K562 (cell line): ENCODE measurements around the gene KHSRP. TPM values are rescaled to one million over a fixed set of nuclear protein-coding genes. Genes with fewer than 3 reads are reported as not detected.
A peak's percentile ranks its signal among the peaks of the same experiment; 100 is the strongest.

Source experiments
- ATAC-seq: fragments of 200-7000 bp; cut with Tn5 transposase; 3 replicates; pipeline ENCODE4 v1.9.1; 2020; ENCODE audit warnings: moderate library complexity
- BruUV-seq: library from RNA; stranded (reverse); fragments of 400-500 nt; replicated peaks from 2 replicates; lab custom pipeline; 2021; lab: Mats Ljungman, UMichigan
- CTCF ChIA-PET: fragments of 300-600 bp; formaldehyde crosslinking; extraction: SDS; loops from one replicate; lab custom pipeline; 2021; ENCODE audit warnings: low intra/inter-chr PET ratio; lab: Yijun Ruan, JAX
- POLR2A ChIA-PET: fragments of 300-600, 350-650 bp; sonication (Branson Sonifier 250); formaldehyde crosslinking; extraction: SDS; loops from one replicate; lab custom pipeline; 2021; ENCODE audit warnings: antibody characterized with exemption, inconsistent platforms; lab: Yijun Ruan, JAX
- DNase-seq, 4 experiments: peaks; one replicate each; pipeline versions ENCODE4 v3.0.0 to v3.0.0-alpha.2; 2011 to 2018; ENCODE audit warnings: low spot score in 3 of 4, mixed read lengths in 3 of 4; ENCODE audit errors: extremely low read depth in 1 of 4
- FAIRE-seq: peaks from 2 replicates; lab custom pipeline; 2011; peaks lifted over from hg19 to GRCh38; lab: Jason Lieb, UNC
- H2AFZ ChIP-seq: 2 replicates; pipeline ENCODE4 v1.6.0; 2011; ENCODE audit warnings: low read depth, low read length, control low read depth, inconsistent platforms
- H3K27ac ChIP-seq: fragments of 200-600 bp; 3 replicates; pipeline ENCODE4 v1.8.0; 2011; ENCODE audit warnings: low read depth, mild to moderate bottlenecking, control low read depth, inconsistent platforms, low read length, moderate library complexity, mixed read lengths; ENCODE audit errors: extremely low read depth
- H3K27me3 ChIP-seq, 2 experiments: fragments of 300-600 bp in 1 of 2; 2 replicates in 1 of 2; 3 replicates in 1 of 2; pipeline versions ENCODE4 v1.6.0 to v1.8.0; 2011; ENCODE audit warnings: inconsistent platforms in 2 of 2, low read length in 2 of 2, mild to moderate bottlenecking in 1 of 2, mixed read lengths in 1 of 2, moderate library complexity in 1 of 2; ENCODE audit not compliant: control insufficient read depth in 2 of 2, insufficient read depth in 2 of 2
- H3K36me3 ChIP-seq: fragments of 300-600 bp; 3 replicates; pipeline ENCODE4 v1.8.0; 2011; ENCODE audit warnings: mild to moderate bottlenecking, low read length, inconsistent platforms; ENCODE audit not compliant: control insufficient read depth, insufficient read depth
- H3K4me1 ChIP-seq, 2 experiments: fragments of 200-600 bp in 1 of 2; replicated peaks in 1 of 2; 2 replicates in 1 of 2; 3 replicates in 1 of 2; pipeline versions ENCODE4 v1.5.1 to v1.8.0; 2011; ENCODE audit warnings: inconsistent platforms in 2 of 2, low read length in 2 of 2, mild to moderate bottlenecking in 1 of 2, mixed read lengths in 1 of 2, moderate library complexity in 1 of 2; ENCODE audit not compliant: control insufficient read depth in 2 of 2, insufficient read depth in 2 of 2
- H3K4me2 ChIP-seq: 2 replicates; pipeline ENCODE4 v1.6.1; 2011; ENCODE audit warnings: low read length, control low read depth, inconsistent platforms, mixed read lengths; ENCODE audit not compliant: insufficient read depth
- H3K4me3 ChIP-seq: fragments of 200-600 bp; sonication (generic), shearing (Covaris generic); 2 replicates; pipeline ENCODE4 v1.5.1; 2016; ENCODE audit warnings: control low read depth, inconsistent platforms
- H3K79me2 ChIP-seq: fragments of 200-600 bp; 3 replicates; pipeline ENCODE4 v1.8.0; 2011; ENCODE audit warnings: low read length, inconsistent platforms; ENCODE audit not compliant: control insufficient read depth, insufficient read depth
- H3K9ac ChIP-seq, 2 experiments: 2 replicates each; pipeline versions ENCODE4 v1.6.0 to v1.6.1; 2011; ENCODE audit warnings: low read depth in 2 of 2, low read length in 2 of 2, control low read depth in 1 of 2, inconsistent platforms in 1 of 2, mild to moderate bottlenecking in 1 of 2, mixed read lengths in 1 of 2; ENCODE audit not compliant: insufficient read depth in 1 of 2
- H3K9me1 ChIP-seq: one replicate; pipeline ENCODE4 v1.6.0; 2011; ENCODE audit warnings: inconsistent platforms, mild to moderate bottlenecking, low read length, moderate library complexity; ENCODE audit not compliant: control insufficient read depth, insufficient read depth
- H3K9me3 ChIP-seq: replicated peaks from 2 replicates; pipeline ENCODE4 v1.5.1; 2011; ENCODE audit warnings: low read depth, low read length, inconsistent platforms; ENCODE audit not compliant: control insufficient read depth, insufficient read depth
- H4K20me1 ChIP-seq: replicated peaks from 2 replicates; pipeline ENCODE4 v1.6.1; 2011; ENCODE audit warnings: low read length, inconsistent platforms, mixed read lengths; ENCODE audit not compliant: control insufficient read depth, insufficient read depth
- FOXA3 ChIP-seq, 2 experiments: fragments of 450-650 bp in 1 of 2; sonication (generic) in 1 of 2; formaldehyde crosslinking; IDR thresholded peaks in 1 of 2; conservative IDR thresholded peaks in 1 of 2; 2 replicates each; pipeline versions ENCODE4 v1.4.0 to v1.8.0; 2020 to 2022; ENCODE audit warnings: mild to moderate bottlenecking in 2 of 2, missing genetic modification reagents in 1 of 2
- KDM2B ChIP-seq: fragments of 250-450 bp; sonication (Bioruptor Pico); IDR thresholded peaks from 2 replicates; pipeline ENCODE4 v1.8.0; 2021; ENCODE audit warnings: mild to moderate bottlenecking, moderate library complexity
- ZBTB17 ChIP-seq: fragments of 450-650 bp; formaldehyde crosslinking; IDR thresholded peaks from 2 replicates; pipeline ENCODE4 v1.4.0; 2020; ENCODE audit warnings: mild to moderate bottlenecking
- ZFX ChIP-seq: sonication (generic); formaldehyde crosslinking; IDR thresholded peaks from 2 replicates; pipeline ENCODE4 v1.8.0; 2022; ENCODE audit warnings: mild to moderate bottlenecking, missing genetic modification reagents, moderate library complexity
- ZNF146 ChIP-seq: IDR thresholded peaks from one replicate; pipeline ENCODE4 v1.6.1; 2018; ENCODE audit warnings: missing compliant biosample characterization; ENCODE audit not compliant: unreplicated experiment
- ZNF217 ChIP-seq: sonication (generic); formaldehyde crosslinking; IDR thresholded peaks from 2 replicates; pipeline ENCODE4 v1.8.0; 2022; ENCODE audit warnings: mild to moderate bottlenecking, missing genetic modification reagents
- ZNF224 ChIP-seq: sonication (generic); formaldehyde crosslinking; IDR thresholded peaks from 2 replicates; pipeline ENCODE4 v1.8.0; 2022; ENCODE audit warnings: mild to moderate bottlenecking, missing genetic modification reagents
- ZNF24 ChIP-seq: fragments of 450-650 bp; IDR thresholded peaks from 2 replicates; pipeline ENCODE4 v1.6.1; 2016
- ZNF311 ChIP-seq: fragments of 250-450 bp; sonication (Bioruptor Pico); IDR thresholded peaks from 2 replicates; pipeline ENCODE4 v1.4.0; 2020; ENCODE audit warnings: mild to moderate bottlenecking, moderate library complexity
- WGBS: fragments of 100-300 bp; shearing (Covaris generic); methylation state at CpG from one replicate; pipeline ENCODE4 v1.1.6; 2016; ENCODE audit warnings: low coverage, mixed read lengths; ENCODE audit not compliant: insufficient coverage; ENCODE audit errors: missing lambda C conversion rate; 5-methylcytosine and 5-hydroxymethylcytosine counted together
- in situ Hi-C: fragments of 300-500 bp; cut with MboI; formaldehyde crosslinking; loops from 4 replicates; pipeline ENCODE4 v1.15.0; 2018; ENCODE audit warnings: inconsistent platforms, mixed read lengths
- intact Hi-C: fragments of 100-400 bp; cut with micrococcal nuclease; formaldehyde crosslinking; loops from 2 replicates; pipeline ENCODE4 v1.14.2; 2022
- polyA plus RNA-seq, 8 experiments: library from polyadenylated mRNA; depleted of rRNA in 4 of 8; stranded (reverse) in 5 of 8; unstranded in 3 of 8; fragments of >200 nt; fragmentation: Nextera tagmentation in 2 of 8; fragmentation: Illumina TruSeq in 1 of 8; extraction: Ambion mirVana in 2 of 8; extraction: Trizol in 1 of 8; gene quantifications; 2 replicates each; pipeline versions ENCODE4 v1.2.1 to v1.2.3, GENCODE V29; 2011 to 2014; ENCODE audit warnings: inconsistent platforms in 1 of 8, missing spikeins in 1 of 8
- total RNA-seq, 7 experiments: library from RNA; depleted of rRNA in 6 of 7; stranded (reverse); fragments of >200 nt in 6 of 7; fragmentation: Illumina TruSeq in 2 of 7; extraction: Trizol in 2 of 7; gene quantifications; 2 replicates each; pipeline versions ENCODE4 v1.2.1 to v1.2.3, GENCODE V29; 2011 to 2021; ENCODE audit warnings: low replicate concordance in 1 of 7

Gene KHSRP
- total and polyA plus RNA-seq, 9 of the 15 experiments (the other 6 are each of a cell fraction or from before 2014, with no cell fraction given), result 4.2 to 564 (median 139) TPM

GRCh38 chr19:6409346-6409745 lies 15.3 kb downstream of the KHSRP start:
- H3K9me3 ChIP-seq, result no peaks in the 10 kb centered on the region
- DNase-seq (no peak), ATAC-seq (no peak), FAIRE-seq (no peak)
- H3K36me3 ChIP-seq, result peaks cover 10% of the 10 kb centered on the region; the same call in 1 of the 3 replicates
- no peak overlapping the region for H2AFZ ChIP-seq
- no peak overlapping the region for H3K4me2 ChIP-seq
- POLR2A ChIA-PET, result interaction anchor here (0.6 kb wide), 1 partner anchor 121 kb away, joined by 3 read pairs; the partner anchor contains the start of gene TNFSF9
- H3K27me3 ChIP-seq, result no peaks in the 10 kb centered on the region
- H3K79me2 ChIP-seq, result no peaks in the 10 kb centered on the region
- BruUV-seq, result no TSS peak
- peaks cover 0 to 18% of the 10 kb centered on the region in 2 experiments; a peak in 2 of 5 replicates for H3K4me1 ChIP-seq
- intact Hi-C loops (no loop called here), in situ Hi-C loops (no loop called here)
- H3K27ac ChIP-seq, result no peak overlapping the region
- CTCF ChIA-PET, result no interaction called here
- 75% methylated on average over 6 of the region's 6 CpGs for WGBS
- no peaks in the 10 kb centered on the region for H3K9me1 ChIP-seq
- peaks cover 2% of the 10 kb centered on the region; the same call in 1 of the 2 replicates for H4K20me1 ChIP-seq
- no peak overlapping the region for H3K9ac ChIP-seq
- TF ChIP-seq ZBTB17 (CRISPR knock-in tag) (no peak), ZNF311 (CRISPR knock-in tag) (no peak), ZNF146 (CRISPR knock-in tag) (peak; percentile 72)
- no peak overlapping the region for H3K4me3 ChIP-seq

GRCh38 chr19:6406401-6406800 lies 18.2 kb downstream of the KHSRP start:
- intact Hi-C loops, result no loop called here
- Histone ChIP-seq H2AFZ (no peak overlapping the region), H3K4me2 (no peak overlapping the region), H3K4me3 (no peak overlapping the region), H3K9me3 (no peaks in the 10 kb centered on the region), H3K9me1 (no peaks in the 10 kb centered on the region), H3K4me1 (peaks cover 0 to 3% of the 10 kb centered on the region in 2 experiments; a peak in 1 of 5 replicates), H3K79me2 (no peaks in the 10 kb centered on the region), H3K36me3 (no peaks in the 10 kb centered on the region), H4K20me1 (no peaks in the 10 kb centered on the region), H3K27ac (no peak overlapping the region), H3K9ac (no peak overlapping the region), H3K27me3 (no peaks in the 10 kb centered on the region)
- CTCF ChIA-PET, result interaction anchor here (0.6 kb wide), 1 partner anchor 56 kb away, joined by 3 read pairs; no protein-coding TSS in a partner anchor
- in situ Hi-C loops, result no loop called here
- 37% methylated on average over 4 of the region's 5 CpGs for WGBS
- ATAC-seq (no peak), FAIRE-seq (no peak), DNase-seq (no peak)
- BruUV-seq, result no TSS peak
- POLR2A ChIA-PET, result no interaction called here
- TF ChIP-seq ZFX (CRISPR knock-in tag) (no peak), ZNF217 (no peak), ZNF224 (CRISPR knock-in tag) (no peak), FOXA3 (CRISPR knock-in tag; conservative IDR thresholded peaks at IDR 0.05 in 1 of 2, IDR thresholded peaks at IDR 0.05 in 1 of 2) (no peak), ZNF24 (no peak), KDM2B (CRISPR knock-in tag) (no peak)
